Measurements from ENCODE around the gene B3GALT4.

B3GALT4 gene

DNA sequence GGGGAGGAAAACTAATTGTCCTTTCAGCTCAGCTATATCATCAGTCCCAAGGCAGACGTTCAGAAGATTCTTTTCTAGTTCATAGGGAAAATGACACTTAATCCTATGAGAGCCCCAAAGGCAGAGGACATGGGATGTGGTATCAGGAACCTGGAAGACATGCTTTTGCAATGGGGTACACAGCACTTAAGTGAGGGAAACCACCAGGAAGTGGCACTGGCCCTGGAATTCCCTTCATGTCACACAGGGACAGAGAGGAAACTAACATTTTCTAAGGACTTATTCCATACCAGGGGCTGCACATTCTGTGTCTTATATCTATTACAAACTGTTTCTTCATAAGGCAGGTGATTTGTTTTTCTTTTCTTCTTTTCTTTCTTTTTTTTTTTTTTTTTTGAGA is 33.4 kb upstream of the B3GALT4 start:
- no peak for FAIRE-seq
- TF ChIP-seq, protein P1, sequence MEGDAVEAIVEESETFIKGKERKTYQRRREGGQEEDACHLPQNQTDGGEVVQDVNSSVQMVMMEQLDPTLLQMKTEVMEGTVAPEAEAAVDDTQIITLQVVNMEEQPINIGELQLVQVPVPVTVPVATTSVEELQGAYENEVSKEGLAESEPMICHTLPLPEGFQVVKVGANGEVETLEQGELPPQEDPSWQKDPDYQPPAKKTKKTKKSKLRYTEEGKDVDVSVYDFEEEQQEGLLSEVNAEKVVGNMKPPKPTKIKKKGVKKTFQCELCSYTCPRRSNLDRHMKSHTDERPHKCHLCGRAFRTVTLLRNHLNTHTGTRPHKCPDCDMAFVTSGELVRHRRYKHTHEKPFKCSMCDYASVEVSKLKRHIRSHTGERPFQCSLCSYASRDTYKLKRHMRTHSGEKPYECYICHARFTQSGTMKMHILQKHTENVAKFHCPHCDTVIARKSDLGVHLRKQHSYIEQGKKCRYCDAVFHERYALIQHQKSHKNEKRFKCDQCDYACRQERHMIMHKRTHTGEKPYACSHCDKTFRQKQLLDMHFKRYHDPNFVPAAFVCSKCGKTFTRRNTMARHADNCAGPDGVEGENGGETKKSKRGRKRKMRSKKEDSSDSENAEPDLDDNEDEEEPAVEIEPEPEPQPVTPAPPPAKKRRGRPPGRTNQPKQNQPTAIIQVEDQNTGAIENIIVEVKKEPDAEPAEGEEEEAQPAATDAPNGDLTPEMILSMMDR (IDR thresholded peaks at IDR 0.05; ENCODE audit: insufficient read depth, missing control alignments) = no peak
- DNase-seq (ENCODE audit: insufficient read length, low spot score) = no peak

DNA sequence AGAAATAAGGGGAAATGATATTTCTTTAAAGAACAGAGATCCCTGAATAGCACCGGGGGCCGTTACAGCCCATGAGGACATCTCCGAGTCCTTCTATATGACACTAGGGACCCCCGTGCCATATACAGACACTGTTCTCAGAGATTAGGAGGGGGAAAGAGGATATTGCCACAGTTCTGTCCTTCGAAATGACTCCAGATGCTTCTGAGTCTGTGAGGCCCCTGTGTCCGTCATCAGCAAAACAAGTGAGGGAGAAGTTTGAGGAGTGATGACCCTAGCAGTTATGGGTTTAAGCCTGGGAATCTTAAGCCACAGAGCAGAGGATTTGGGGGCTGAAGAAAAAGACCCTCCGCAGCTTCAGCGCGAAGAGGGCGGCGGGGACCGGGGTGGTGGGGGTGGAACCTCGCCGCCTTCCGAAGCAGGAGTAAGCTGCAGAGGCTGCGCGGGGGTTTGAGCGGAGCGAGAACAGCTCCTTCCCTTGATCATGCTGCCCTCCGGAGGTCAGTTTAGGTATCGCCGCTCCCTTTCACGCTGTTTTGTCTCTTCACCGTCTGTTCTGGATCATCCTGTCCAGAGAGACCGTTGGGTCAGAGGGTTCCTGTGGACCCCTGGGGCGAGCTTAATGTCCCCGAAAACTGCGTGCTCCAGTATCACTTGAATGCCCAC is 28.8 kb upstream of the B3GALT4 start:
- DNase-seq (ENCODE audit: insufficient read length, low spot score) (peak; percentile 31), FAIRE-seq (no peak)
- TF ChIP-seq, protein P1 (IDR thresholded peaks at IDR 0.05; ENCODE audit: insufficient read depth, missing control alignments) = peak; percentile 88

DNA sequence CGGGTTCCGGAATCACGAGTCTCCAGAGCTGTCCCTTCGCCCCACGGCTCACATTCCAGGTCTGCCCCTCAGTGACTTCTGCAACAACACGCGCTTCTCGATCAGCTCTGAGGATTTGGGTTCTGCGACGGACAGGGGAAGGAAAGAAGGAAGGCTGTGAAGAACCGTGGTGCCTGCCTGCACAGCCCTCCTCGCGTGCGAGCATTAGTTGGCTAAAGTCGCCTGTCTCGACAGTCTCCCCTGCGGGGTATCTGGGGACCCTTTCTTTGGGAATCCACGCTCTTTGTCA is 28.3 kb upstream of the B3GALT4 start:
- TF ChIP-seq, protein P1 (IDR thresholded peaks at IDR 0.05; ENCODE audit: insufficient read depth, missing control alignments) = no peak
- DNase-seq (ENCODE audit: insufficient read length, low spot score) = no peak
- no peak for FAIRE-seq

DNA sequence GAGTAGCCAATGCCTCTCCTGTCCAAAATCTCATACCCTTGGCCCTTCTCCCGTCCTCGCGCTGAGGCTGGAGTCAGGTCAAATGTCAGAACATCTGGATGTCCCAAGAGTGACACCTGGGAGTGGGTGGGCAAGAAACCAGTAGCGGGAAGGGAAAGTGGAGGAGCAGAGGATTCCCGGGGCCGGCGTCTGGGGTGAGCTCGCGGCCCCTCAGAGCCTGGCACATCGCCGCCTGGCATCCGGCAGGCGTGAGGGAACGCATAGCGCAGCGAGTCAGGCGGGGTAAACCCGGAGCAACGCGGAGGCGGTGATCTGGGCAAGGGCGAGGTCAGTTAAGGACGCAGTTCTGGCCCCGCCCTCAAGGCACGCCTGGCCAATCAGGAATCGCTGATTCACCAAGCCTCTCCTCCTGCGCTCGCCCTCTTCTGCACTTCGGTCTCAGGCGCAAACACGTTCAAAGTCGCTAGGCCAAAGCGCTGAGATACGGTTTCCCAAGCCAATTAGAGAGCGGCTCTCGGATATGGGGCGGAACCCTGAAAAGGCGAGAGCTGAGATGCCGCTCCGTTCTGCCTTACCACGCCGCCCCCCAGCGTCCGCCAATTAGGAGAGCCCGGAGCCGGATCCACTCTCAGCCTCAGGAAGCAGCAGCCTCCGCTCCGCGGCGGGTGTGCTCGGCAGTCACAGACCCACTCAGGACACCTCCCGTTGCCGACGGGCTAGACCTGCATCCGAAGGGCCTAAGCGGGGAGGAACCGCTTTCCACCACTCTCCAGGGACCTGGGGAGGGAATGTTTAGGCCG is 27.8 kb upstream of the B3GALT4 start:
- FAIRE-seq = peak; percentile 51
- DNase-seq (ENCODE audit: insufficient read length, low spot score) = peak; percentile 61

DNA sequence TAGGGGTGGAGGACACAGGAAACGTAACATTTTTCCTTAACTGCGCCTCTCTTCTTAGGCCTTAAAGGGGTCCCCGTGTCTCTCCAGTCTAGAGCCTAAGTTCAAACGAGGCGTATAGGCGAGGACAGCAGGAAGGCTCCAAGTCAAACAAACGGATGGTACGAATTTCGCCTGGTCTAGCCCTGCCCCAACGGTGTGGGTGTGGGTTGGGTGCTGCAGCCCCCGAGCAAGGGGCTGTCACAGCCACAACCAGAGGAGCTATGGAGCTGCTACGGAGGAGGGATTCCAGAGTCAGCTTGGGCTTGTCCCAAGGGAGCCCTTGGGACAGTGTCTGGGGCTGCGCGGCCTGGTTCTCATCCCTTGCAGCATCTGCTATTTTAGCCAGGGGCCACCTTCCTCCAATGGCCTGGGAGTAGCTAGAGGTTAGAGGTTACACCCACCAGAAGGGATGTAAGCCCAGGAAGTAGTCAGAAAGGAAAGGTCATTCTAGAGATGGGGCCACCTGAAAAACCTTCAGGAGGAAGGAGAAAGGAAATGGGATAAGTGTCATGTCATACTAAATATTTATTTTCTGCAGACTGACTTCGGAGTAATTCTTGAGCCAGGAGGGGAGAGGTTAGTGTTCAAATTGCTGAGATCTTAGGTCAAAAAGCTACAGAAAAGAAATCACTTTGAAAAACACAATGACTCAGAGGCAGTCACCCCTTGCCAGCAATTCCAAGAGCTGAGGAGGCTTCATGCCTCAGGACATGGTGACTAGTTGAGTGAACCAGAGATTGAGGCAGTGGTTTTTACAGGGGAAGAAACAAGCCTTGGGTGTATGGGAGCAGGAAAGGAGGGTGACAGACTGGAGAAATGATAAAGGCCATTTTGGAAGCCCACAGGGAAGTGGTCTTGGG is 26.9 kb upstream of the B3GALT4 start:
- TF ChIP-seq, protein P1 (IDR thresholded peaks at IDR 0.05; ENCODE audit: insufficient read depth, missing control alignments) = no peak
- DNase-seq (ENCODE audit: insufficient read length, low spot score) = no peak
- FAIRE-seq = no peak

More for the DNA sequence above, 27.8 kb upstream of the B3GALT4 start:
- TF ChIP-seq, protein P1 (IDR thresholded peaks at IDR 0.05; ENCODE audit: insufficient read depth, missing control alignments) = peak; percentile 12

DNA sequence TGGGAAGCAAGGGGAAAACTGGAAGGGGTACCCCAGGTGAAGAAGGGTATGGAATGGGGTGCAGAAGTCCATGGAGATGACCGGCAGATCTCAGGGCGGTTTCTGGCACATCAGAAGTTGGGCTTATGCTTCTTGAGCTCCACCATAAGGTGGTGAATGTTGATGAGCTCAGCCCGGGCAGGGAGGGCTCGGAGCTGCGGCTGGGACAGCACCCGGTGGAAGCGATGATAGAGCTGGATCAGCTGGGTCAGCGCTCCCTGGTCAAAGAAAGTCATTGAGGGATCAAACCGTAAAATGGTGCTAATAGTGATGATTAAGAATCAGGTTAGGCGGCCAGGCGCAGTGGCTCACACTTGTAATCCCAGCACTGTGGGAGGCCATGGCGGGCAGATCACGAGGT is 26.2 kb upstream of the B3GALT4 start:
- FAIRE-seq (no peak), DNase-seq (ENCODE audit: insufficient read length, low spot score) (no peak)
- TF ChIP-seq, protein P1 (IDR thresholded peaks at IDR 0.05; ENCODE audit: insufficient read depth, missing control alignments) = no peak

All from D721Med (cell line).